IMR-90 (cell line): Measurements from ENCODE around the gene FLT3LG. TPM values are rescaled to one million over a fixed set of nuclear protein-coding genes. Genes with fewer than 3 reads are reported as not detected.

Experiments
- ATAC-seq: fragments of 200-7000 bp; cut with Tn5 transposase; 2 replicates; pipeline ENCODE4 v1.9.1; 2020; ENCODE audit warnings: low read depth, mild to moderate bottlenecking, moderate library complexity
- BruUV-seq: library from RNA; stranded (reverse); fragments of 400-500 nt; replicated peaks from 2 replicates; lab custom pipeline; 2021; lab: Mats Ljungman, UMichigan
- CTCF ChIA-PET: fragments of 300-600 bp; formaldehyde crosslinking; extraction: SDS; loops from one replicate; lab custom pipeline; 2021; ENCODE audit warnings: antibody characterized with exemption; lab: Yijun Ruan, JAX
- POLR2A ChIA-PET: fragments of 300-600 bp; sonication (Branson Sonifier 250); formaldehyde crosslinking; loops from one replicate; lab custom pipeline; 2022; ENCODE audit warnings: antibody characterized with exemption; ENCODE audit not compliant: unreplicated experiment; lab: Charles Lee
- DNase-seq: peaks from one replicate; pipeline ENCODE4 v3.0.0; 2013
- H2AFZ ChIP-seq: replicated peaks from 2 replicates; pipeline ENCODE3; 2013; ENCODE audit warnings: low read length, mild to moderate bottlenecking; ENCODE audit not compliant: poor library complexity
- H2AK5ac ChIP-seq: 2 replicates; pipeline ENCODE4 v1.6.1; 2013; ENCODE audit warnings: low read depth, low read length, inconsistent platforms
- H2AK9ac ChIP-seq: replicated peaks from 2 replicates; pipeline ENCODE3; 2013; ENCODE audit warnings: mild to moderate bottlenecking, low read depth, low read length, moderate library complexity; ENCODE audit not compliant: poor library complexity
- H2BK120ac ChIP-seq: 2 replicates; pipeline ENCODE4 v1.6.1; 2013; ENCODE audit warnings: low read depth, low read length, inconsistent platforms
- H2BK15ac ChIP-seq: 3 replicates; pipeline ENCODE4 v1.6.1; 2013; ENCODE audit warnings: low read depth, low read length, inconsistent platforms
- H2BK20ac ChIP-seq: 2 replicates; pipeline ENCODE4 v1.6.1; 2013; ENCODE audit warnings: low read depth, mild to moderate bottlenecking, inconsistent platforms, low read length, moderate library complexity
- H2BK5ac ChIP-seq: 2 replicates; pipeline ENCODE4 v1.6.1; 2013; ENCODE audit warnings: mild to moderate bottlenecking, low read depth, low read length, inconsistent platforms; ENCODE audit not compliant: poor library complexity, severe bottlenecking
- H3K14ac ChIP-seq: replicated peaks from 2 replicates; pipeline ENCODE4 v1.6.1; 2013; ENCODE audit warnings: low read depth, low read length, inconsistent platforms
- H3K18ac ChIP-seq: 2 replicates; pipeline ENCODE4 v1.6.1; 2013; ENCODE audit warnings: low read depth, low read length, control low read depth
- H3K23ac ChIP-seq: 2 replicates; pipeline ENCODE4 v1.6.1; 2013; ENCODE audit warnings: low read depth, low read length, inconsistent platforms
- H3K27ac ChIP-seq: 2 replicates; pipeline ENCODE4 v1.5.1; 2013; ENCODE audit warnings: mild to moderate bottlenecking, control low read depth, low read length; ENCODE audit not compliant: insufficient read depth
- H3K27me3 ChIP-seq: 2 replicates; pipeline ENCODE4 v1.6.1; 2013; ENCODE audit warnings: low read length; ENCODE audit not compliant: control insufficient read depth, insufficient read depth
- H3K36me3 ChIP-seq: 2 replicates; pipeline ENCODE4 v1.6.1; 2013; ENCODE audit warnings: low read length, mixed read lengths; ENCODE audit not compliant: control insufficient read depth, insufficient read depth
- H3K4ac ChIP-seq: 2 replicates; pipeline ENCODE4 v1.6.1; 2013; ENCODE audit warnings: low read depth, low read length, inconsistent platforms
- H3K4me1 ChIP-seq: 2 replicates; pipeline ENCODE4 v1.6.1; 2013; ENCODE audit warnings: low read length, mixed read lengths; ENCODE audit not compliant: control insufficient read depth, insufficient read depth
- H3K4me2 ChIP-seq: 2 replicates; pipeline ENCODE4 v1.6.1; 2013; ENCODE audit warnings: low read depth, mild to moderate bottlenecking, control low read depth, low read length, moderate library complexity
- H3K4me3 ChIP-seq: 2 replicates; pipeline ENCODE4 v1.5.1; 2013; ENCODE audit warnings: low read depth, mild to moderate bottlenecking, control low read depth, low read length, moderate library complexity; ENCODE audit not compliant: insufficient read depth
- H3K56ac ChIP-seq: 2 replicates; pipeline ENCODE4 v1.6.1; 2013; ENCODE audit warnings: low read length, inconsistent platforms; ENCODE audit not compliant: insufficient read depth; ENCODE audit errors: extremely low read depth
- H3K79me1 ChIP-seq, 2 experiments: 2 replicates each; pipeline ENCODE4 v1.6.1; 2013; ENCODE audit warnings: low read length in 2 of 2, inconsistent platforms in 1 of 2, low read depth in 1 of 2
- H3K9ac ChIP-seq: 2 replicates; pipeline ENCODE4 v1.6.1; 2013; ENCODE audit warnings: low read depth, low read length, control low read depth
- H3K9me1 ChIP-seq: 2 replicates; pipeline ENCODE4 v1.6.1; 2013; ENCODE audit warnings: low read length, inconsistent platforms; ENCODE audit not compliant: insufficient read depth
- H3K9me3 ChIP-seq: 2 replicates; pipeline ENCODE4 v1.6.1; 2013; ENCODE audit warnings: low read length; ENCODE audit not compliant: control insufficient read depth, insufficient read depth
- H4K20me1 ChIP-seq: 2 replicates; pipeline ENCODE4 v1.6.1; 2013; ENCODE audit warnings: low read length, inconsistent platforms; ENCODE audit not compliant: insufficient read depth
- H4K5ac ChIP-seq: 2 replicates; pipeline ENCODE4 v1.6.1; 2013; ENCODE audit warnings: mild to moderate bottlenecking, low read depth, low read length, control low read depth
- H4K8ac ChIP-seq, 2 experiments: 2 replicates each; pipeline ENCODE4 v1.6.1; 2013; ENCODE audit warnings: low read depth in 2 of 2, low read length in 2 of 2, control low read depth in 1 of 2, inconsistent platforms in 1 of 2
- H4K91ac ChIP-seq: 2 replicates; pipeline ENCODE4 v1.6.1; 2013; ENCODE audit warnings: low read depth, low read length, inconsistent platforms; ENCODE audit not compliant: insufficient read depth
- BHLHE40 ChIP-seq: fragments of 150-350 bp; IDR thresholded peaks from 2 replicates; pipeline ENCODE4 v1.6.1; 2016; ENCODE audit warnings: mild to moderate bottlenecking, low read depth, low read length
- MAZ ChIP-seq: IDR thresholded peaks from 2 replicates; pipeline ENCODE4 v1.6.1; 2012; ENCODE audit warnings: low read depth, mild to moderate bottlenecking, low read length, improper control_type of control experiment, moderate library complexity, borderline replicate concordance
- MXI1 ChIP-seq: IDR thresholded peaks from 2 replicates; pipeline ENCODE4 v1.6.1; 2012; ENCODE audit warnings: low read depth, mild to moderate bottlenecking, low read length, moderate library complexity, borderline replicate concordance
- NFE2L2 ChIP-seq: fragments of 150-350 bp; IDR thresholded peaks from 2 replicates; pipeline ENCODE4 v1.6.1; 2016; ENCODE audit warnings: low read depth, mild to moderate bottlenecking, low read length
- RAD21 ChIP-seq: IDR thresholded peaks from 2 replicates; pipeline ENCODE4 v1.6.1; 2012; ENCODE audit warnings: low read length, improper control_type of control experiment
- RFX5 ChIP-seq: IDR thresholded peaks from 2 replicates; pipeline ENCODE4 v1.8.0; 2012; ENCODE audit warnings: low read depth, mild to moderate bottlenecking, low read length, moderate library complexity
- SMC3 ChIP-seq: fragments of 150-350 bp; IDR thresholded peaks from 2 replicates; pipeline ENCODE4 v1.6.1; 2016; ENCODE audit warnings: low read depth, mild to moderate bottlenecking, antibody characterized with exemption, low read length, moderate library complexity
- WGBS, 2 experiments: methylation state at CpG; one replicate each; pipeline versions ENCODE4 v1.1.5 to v1.1.7; 2013; ENCODE audit warnings: missing lambda C conversion rate in 2 of 2; ENCODE audit not compliant: insufficient read length in 1 of 2; ENCODE audit errors: extremely low coverage in 2 of 2; 5-methylcytosine and 5-hydroxymethylcytosine counted together
- dilution Hi-C: fragments of 300-500 bp; cut with HindIII; formaldehyde crosslinking; loops from one replicate; pipeline ENCODE4 v1.14.3; 2018; ENCODE audit warnings: low sequenced_read_pairs; ENCODE audit not compliant: unreplicated experiment
- in situ Hi-C: fragments of 300-500 bp; cut with MboI; formaldehyde crosslinking; loops from 3 replicates; pipeline ENCODE4 v1.14.3; 2019; ENCODE audit warnings: low sequenced_read_pairs, inconsistent platforms, mixed read lengths
- intact Hi-C: fragments of 100-400 bp; cut with micrococcal nuclease; formaldehyde crosslinking; loops from 2 replicates; pipeline ENCODE4 v1.10.0; 2022
- polyA plus RNA-seq, 3 experiments: library from polyadenylated mRNA; depleted of rRNA; stranded (reverse); fragments of >200 nt; gene quantifications; 2 replicates each; pipeline ENCODE4 v1.2.3, GENCODE V29; 2012; ENCODE audit warnings: low replicate concordance in 1 of 3
- total RNA-seq: library from RNA; depleted of rRNA; stranded (reverse); fragments of >200 nt; gene quantifications from 2 replicates; pipeline ENCODE4 v1.2.3, GENCODE V29; 2012
- TF ChIP-seq, protein P1 (sequence below): conservative IDR thresholded peaks from 2 replicates; pipeline ENCODE4 v1.5.1; 2012; ENCODE audit warnings: mild to moderate bottlenecking, low read depth, low read length, improper control_type of control experiment
- TF ChIP-seq, protein P2 (sequence below): fragments of 150-350 bp; IDR thresholded peaks from 2 replicates; pipeline ENCODE4 v1.6.1; 2017; ENCODE audit warnings: mild to moderate bottlenecking, antibody characterized with exemption, low read length, low read depth

Gene FLT3LG
- total and polyA plus RNA-seq, 2 of the 4 experiments (the other 2 are of a cell fraction): 0.90 to 8.3 TPM

DNA sequence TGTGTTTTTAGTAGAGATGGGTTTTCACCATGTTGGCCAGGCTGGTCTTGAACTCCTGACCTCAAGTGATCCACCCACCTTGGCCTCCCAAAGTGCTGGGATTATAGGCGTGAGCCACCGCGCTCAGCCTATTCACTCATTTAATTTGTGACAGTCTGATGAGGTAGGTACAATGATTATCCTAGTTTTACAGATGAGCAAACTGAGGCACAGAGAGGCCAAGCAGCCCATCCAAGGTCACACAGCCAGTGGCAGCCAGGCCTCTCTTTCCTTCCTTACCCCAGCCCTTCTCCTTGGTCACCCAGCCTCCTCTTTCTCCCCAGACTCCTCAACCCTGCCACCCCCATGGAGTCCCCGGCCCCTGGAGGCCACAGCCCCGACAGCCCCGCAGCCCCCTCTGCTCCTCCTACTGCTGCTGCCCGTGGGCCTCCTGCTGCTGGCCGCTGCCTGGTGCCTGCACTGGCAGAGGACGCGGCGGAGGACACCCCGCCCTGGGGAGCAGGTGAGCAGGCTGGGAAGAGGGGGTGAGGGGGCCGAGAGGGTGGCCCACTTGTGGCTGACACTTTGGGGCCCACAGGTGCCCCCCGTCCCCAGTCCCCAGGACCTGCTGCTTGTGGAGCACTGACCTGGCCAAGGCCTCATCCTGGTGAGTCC, 6.1 kb downstream of the FLT3LG start:
- no peak overlapping the region for H2BK20ac ChIP-seq
- no peak overlapping the region for H4K91ac ChIP-seq
- no peak for DNase-seq
- TF ChIP-seq BHLHE40 (no peak), SMC3 (no peak), RAD21 (no peak), RFX5 (no peak), NFE2L2 (no peak), MAZ (no peak), MXI1 (no peak)
- TF ChIP-seq, protein P1, sequence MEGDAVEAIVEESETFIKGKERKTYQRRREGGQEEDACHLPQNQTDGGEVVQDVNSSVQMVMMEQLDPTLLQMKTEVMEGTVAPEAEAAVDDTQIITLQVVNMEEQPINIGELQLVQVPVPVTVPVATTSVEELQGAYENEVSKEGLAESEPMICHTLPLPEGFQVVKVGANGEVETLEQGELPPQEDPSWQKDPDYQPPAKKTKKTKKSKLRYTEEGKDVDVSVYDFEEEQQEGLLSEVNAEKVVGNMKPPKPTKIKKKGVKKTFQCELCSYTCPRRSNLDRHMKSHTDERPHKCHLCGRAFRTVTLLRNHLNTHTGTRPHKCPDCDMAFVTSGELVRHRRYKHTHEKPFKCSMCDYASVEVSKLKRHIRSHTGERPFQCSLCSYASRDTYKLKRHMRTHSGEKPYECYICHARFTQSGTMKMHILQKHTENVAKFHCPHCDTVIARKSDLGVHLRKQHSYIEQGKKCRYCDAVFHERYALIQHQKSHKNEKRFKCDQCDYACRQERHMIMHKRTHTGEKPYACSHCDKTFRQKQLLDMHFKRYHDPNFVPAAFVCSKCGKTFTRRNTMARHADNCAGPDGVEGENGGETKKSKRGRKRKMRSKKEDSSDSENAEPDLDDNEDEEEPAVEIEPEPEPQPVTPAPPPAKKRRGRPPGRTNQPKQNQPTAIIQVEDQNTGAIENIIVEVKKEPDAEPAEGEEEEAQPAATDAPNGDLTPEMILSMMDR: no peak
- TF ChIP-seq, protein P2, sequence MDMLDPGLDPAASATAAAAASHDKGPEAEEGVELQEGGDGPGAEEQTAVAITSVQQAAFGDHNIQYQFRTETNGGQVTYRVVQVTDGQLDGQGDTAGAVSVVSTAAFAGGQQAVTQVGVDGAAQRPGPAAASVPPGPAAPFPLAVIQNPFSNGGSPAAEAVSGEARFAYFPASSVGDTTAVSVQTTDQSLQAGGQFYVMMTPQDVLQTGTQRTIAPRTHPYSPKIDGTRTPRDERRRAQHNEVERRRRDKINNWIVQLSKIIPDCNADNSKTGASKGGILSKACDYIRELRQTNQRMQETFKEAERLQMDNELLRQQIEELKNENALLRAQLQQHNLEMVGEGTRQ: no peak
- no CpG with 5 or more reads among the region's 14 CpGs for WGBS, 2 experiments
- H2BK5ac ChIP-seq: no peak overlapping the region
- no peak overlapping the region for H3K4me3 ChIP-seq
- in situ Hi-C loops (no loop called here), intact Hi-C loops (no loop called here), dilution Hi-C loops (no loop called here)
- H2AK5ac ChIP-seq: no peak overlapping the region; the same call in 1 of the 2 replicates
- no peak overlapping the region for H3K18ac ChIP-seq
- ATAC-seq: no peak
- peaks cover 0 to 1% of the 10 kb centered on the region in 2 experiments; a peak in 2 of 4 replicates for H3K79me1 ChIP-seq
- H3K4me1 ChIP-seq: peaks cover 2% of the 10 kb centered on the region; the same call in 1 of the 2 replicates
- no peak overlapping the region for H3K27ac ChIP-seq
- no peak overlapping the region for H3K56ac ChIP-seq
- ChIA-PET CTCF (no interaction called here), POLR2A (no interaction called here)
- H2AK9ac ChIP-seq: no peak overlapping the region
- no peak overlapping the region for H3K4me2 ChIP-seq
- H4K8ac ChIP-seq: no peak overlapping the region
- H3K36me3 ChIP-seq: peaks cover 1% of the 10 kb centered on the region; the same call in 1 of the 2 replicates
- H3K9me1 ChIP-seq: peaks cover 1% of the 10 kb centered on the region; the same call in 1 of the 2 replicates
- H4K5ac ChIP-seq: no peak overlapping the region
- H4K20me1 ChIP-seq: no peaks in the 10 kb centered on the region
- no peak overlapping the region for H3K4ac ChIP-seq
- BruUV-seq: no TSS peak
- no peak overlapping the region for H3K14ac ChIP-seq
- H3K27me3 ChIP-seq: no peaks in the 10 kb centered on the region
- no peaks in the 10 kb centered on the region for H3K9me3 ChIP-seq
- no peak overlapping the region for H3K23ac ChIP-seq
- H2AFZ ChIP-seq: no peak overlapping the region
- no peak overlapping the region for H3K9ac ChIP-seq
- no peak overlapping the region for H2BK120ac ChIP-seq
- no peak overlapping the region for H2BK15ac ChIP-seq
